NOMO-1 (cell line): ENCODE data around the gene FUT3.
"Not testable (repeated sequence)": the region's sequence is repeated elsewhere in the genome, so short reads cannot be mapped to it uniquely, and the experiment has no call there.

Source experiments
- DNase-seq, 2 experiments: peaks; one replicate each; lab custom pipeline; 2025; ENCODE audit not compliant: unreplicated experiment in 2 of 2; lab: John Stamatoyannopoulos, UW

FUT3 gene

GRCh38 chr19:5882421-5882968 is 31.2 kb upstream of the FUT3 start:
- no peak for DNase-seq

GRCh38 chr19:5881543-5882299 is 30.5 kb upstream of the FUT3 start:
- no peak for DNase-seq

GRCh38 chr19:5880604-5881078 is 29.4 kb upstream of the FUT3 start:
- DNase-seq, result no peak

GRCh38 chr19:5880196-5880595 is 28.9 kb upstream of the FUT3 start:
- no peak for DNase-seq

GRCh38 chr19:5877882-5878281 is 26.6 kb upstream of the FUT3 start:
- no peak for DNase-seq

GRCh38 chr19:5877427-5877826 is 26.2 kb upstream of the FUT3 start:
- no peak for DNase-seq

- DNase-seq, result peak; percentile 30 to 68
Measured at GRCh38 chr19:5874496-5874895, 23.2 kb upstream of the FUT3 start.

- no peak for DNase-seq
Measured at GRCh38 chr19:5873617-5874199, 22.5 kb upstream of the FUT3 start.

- DNase-seq, result no peak
Measured at GRCh38 chr19:5870986-5871394, 19.7 kb upstream of the FUT3 start.

GRCh38 chr19:5867201-5868136 is 16.2 kb upstream of the FUT3 start:
- DNase-seq, result no peak

GRCh38 chr19:5865772-5866171 is 14.5 kb upstream of the FUT3 start:
- no peak for DNase-seq

- DNase-seq, result no peak
Measured at GRCh38 chr19:5864725-5865486, 13.7 kb upstream of the FUT3 start.

GRCh38 chr19:5864013-5864720 is 12.9 kb upstream of the FUT3 start:
- DNase-seq, result no peak

- DNase-seq, result no peak
Measured at GRCh38 chr19:5863030-5863665, 11.9 kb upstream of the FUT3 start.

GRCh38 chr19:5857203-5858081 is 6.2 kb upstream of the FUT3 start:
- DNase-seq, result no peak

GRCh38 chr19:5855151-5855550 is 3.9 kb upstream of the FUT3 start:
- DNase-seq, result not testable (repeated sequence)

GRCh38 chr19:5854121-5854520 is 2.9 kb upstream of the FUT3 start:
- not testable (repeated sequence) for DNase-seq

GRCh38 chr19:5850743-5851293 is 431 bp downstream of the FUT3 start:
- peak in 1 of 2 experiments; percentile 9 for DNase-seq
